Fibroblast of mammary gland (primary cell): ENCODE measurements around the gene AGPS.

Source experiments
- DNase-seq: peaks from one replicate; pipeline ENCODE4 v3.0.0-alpha.2; 2010; ENCODE audit warnings: low read depth
- H3K4me3 ChIP-seq: 2 replicates; pipeline ENCODE4 v1.5.1; 2011; ENCODE audit warnings: low read depth, mild to moderate bottlenecking, low read length, moderate library complexity; ENCODE audit not compliant: control insufficient read depth
- CTCF ChIP-seq: conservative IDR thresholded peaks from 2 replicates; pipeline ENCODE4 v1.5.1; 2011; ENCODE audit warnings: low read depth, low read length, inconsistent platforms; ENCODE audit not compliant: control insufficient read depth, insufficient read depth

AGPS gene

GRCh38 chr2:177391822-177392372 lies 676 bp upstream of the AGPS start:
- no peak for TF ChIP-seq CTCF

GRCh38 chr2:177393203-177393755 lies 706 bp downstream of the AGPS start:
- TF ChIP-seq CTCF = no peak
- no peak for DNase-seq
- H3K4me3 ChIP-seq = peak overlapping the region; percentile 70

More at GRCh38 chr2:177391822-177392372, 676 bp upstream of the AGPS start:
- DNase-seq = no peak
- peak overlapping the region; percentile 70 for H3K4me3 ChIP-seq

- no peak for DNase-seq
- TF ChIP-seq CTCF = no peak
- peak overlapping the region; percentile 70 for H3K4me3 ChIP-seq
These were observed 1.4 kb downstream of the AGPS start for GRCh38 chr2:177393824-177394593.

DNA sequence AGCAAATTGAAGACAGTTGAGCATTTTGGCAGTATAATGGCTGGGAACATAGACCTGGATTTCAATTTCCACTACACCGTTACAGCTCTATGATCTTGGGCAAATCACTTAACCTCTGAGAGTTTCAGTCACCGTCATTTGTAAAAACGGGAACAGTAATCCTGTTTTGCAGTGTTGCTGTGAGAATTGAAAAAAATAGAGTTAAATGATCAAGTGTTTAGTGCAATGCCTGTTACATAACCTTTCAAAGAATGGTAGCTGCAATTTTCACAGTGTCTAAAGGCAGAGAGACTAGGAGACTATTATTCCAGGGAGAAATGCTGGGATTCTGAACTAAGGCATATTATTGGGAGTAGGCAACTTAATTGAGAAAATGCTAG lies 2.0 kb downstream of the AGPS start:
- no peak for TF ChIP-seq CTCF
- no peak for DNase-seq
- no peak overlapping the region for H3K4me3 ChIP-seq

DNA sequence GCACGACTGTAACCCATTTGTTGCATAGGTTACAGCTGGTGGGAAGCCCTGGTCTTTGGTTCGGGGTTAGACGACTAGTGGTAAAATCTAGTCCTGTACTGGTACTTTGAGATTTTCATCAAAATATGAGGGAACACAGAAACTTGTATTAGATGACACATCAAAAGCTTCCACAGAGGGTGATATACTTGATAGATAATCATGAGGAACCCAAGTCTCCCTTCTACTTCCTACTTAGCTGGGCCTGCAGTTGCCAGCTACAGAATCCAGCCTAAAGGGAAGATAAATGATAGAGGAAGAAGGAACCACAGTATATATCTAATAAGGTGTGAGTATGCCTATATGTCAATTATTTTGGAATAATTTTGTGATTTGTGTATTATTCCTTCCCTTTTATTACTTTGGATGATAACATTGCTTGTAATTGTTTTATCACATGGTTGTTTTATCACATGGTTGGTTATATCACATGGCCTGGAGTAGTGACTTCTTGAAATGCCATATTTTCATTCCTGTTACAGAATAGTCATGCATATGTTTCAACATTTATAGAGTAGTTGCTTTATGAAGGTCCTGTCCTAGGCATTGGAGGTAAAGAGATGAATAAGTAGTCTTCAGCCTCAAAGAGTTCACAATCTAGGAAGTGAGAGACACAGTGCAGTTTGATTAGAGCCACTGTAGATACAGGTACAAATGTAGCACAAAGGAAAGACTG lies 2.9 kb downstream of the AGPS start:
- H3K4me3 ChIP-seq = no peak overlapping the region
- no peak for DNase-seq
- TF ChIP-seq CTCF = no peak

GRCh38 chr2:177396703-177397460 lies 4.3 kb downstream of the AGPS start:
- TF ChIP-seq CTCF = no peak
- DNase-seq = peak; percentile 80
- H3K4me3 ChIP-seq = no peak overlapping the region
